Measurements from ENCODE around the gene SPEN.

GRCh38 chr1:15949453-15950245 lies 102.1 kb downstream of the SPEN start:
- no peak for TF ChIP-seq EZH2phosphoT487 (IDR thresholded peaks at IDR 0.05; ENCODE audit: low read length)
- TF ChIP-seq, protein P1, sequence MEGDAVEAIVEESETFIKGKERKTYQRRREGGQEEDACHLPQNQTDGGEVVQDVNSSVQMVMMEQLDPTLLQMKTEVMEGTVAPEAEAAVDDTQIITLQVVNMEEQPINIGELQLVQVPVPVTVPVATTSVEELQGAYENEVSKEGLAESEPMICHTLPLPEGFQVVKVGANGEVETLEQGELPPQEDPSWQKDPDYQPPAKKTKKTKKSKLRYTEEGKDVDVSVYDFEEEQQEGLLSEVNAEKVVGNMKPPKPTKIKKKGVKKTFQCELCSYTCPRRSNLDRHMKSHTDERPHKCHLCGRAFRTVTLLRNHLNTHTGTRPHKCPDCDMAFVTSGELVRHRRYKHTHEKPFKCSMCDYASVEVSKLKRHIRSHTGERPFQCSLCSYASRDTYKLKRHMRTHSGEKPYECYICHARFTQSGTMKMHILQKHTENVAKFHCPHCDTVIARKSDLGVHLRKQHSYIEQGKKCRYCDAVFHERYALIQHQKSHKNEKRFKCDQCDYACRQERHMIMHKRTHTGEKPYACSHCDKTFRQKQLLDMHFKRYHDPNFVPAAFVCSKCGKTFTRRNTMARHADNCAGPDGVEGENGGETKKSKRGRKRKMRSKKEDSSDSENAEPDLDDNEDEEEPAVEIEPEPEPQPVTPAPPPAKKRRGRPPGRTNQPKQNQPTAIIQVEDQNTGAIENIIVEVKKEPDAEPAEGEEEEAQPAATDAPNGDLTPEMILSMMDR (IDR thresholded peaks at IDR 0.05; ENCODE audit: low read length): no peak

Measured in MM.1S (cell line).